ENCODE measurements around the gene TBC1D16. TPM values are rescaled to one million over a fixed set of nuclear protein-coding genes. Genes with fewer than 3 reads are reported as not detected.
"Not testable (repeated sequence)": the region's sequence is repeated elsewhere in the genome, so short reads cannot be mapped to it uniquely, and the experiment has no call there.

The TBC1D16 gene
- total RNA-seq, 1 experiment from 2014 or later = 20.3 TPM

- no peak for DNase-seq (ENCODE audit: low read depth)
Observed at GRCh38 chr17:80051681-80052080, 16.0 kb upstream of the TBC1D16 start.

DNA sequence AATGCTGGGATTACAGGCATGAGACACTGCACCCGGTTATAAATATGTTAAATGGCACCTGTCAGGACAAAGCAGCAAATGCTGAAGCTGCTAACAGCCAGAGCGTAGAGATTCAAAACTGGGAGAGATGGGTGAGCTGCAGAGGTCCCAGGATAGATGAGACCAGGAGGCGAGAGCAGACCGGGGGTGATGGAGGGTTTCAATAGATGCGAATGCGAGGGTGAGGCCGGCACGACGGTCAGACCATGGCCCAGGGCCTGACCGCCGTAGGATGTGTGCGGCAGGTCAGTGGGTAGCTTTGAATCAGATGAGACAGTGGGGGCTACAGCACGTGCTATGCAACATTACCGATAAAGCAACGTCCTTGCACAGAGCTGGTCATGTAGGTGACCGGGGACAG, 15.0 kb upstream of the TBC1D16 start:
- DNase-seq (ENCODE audit: low read depth) = no peak

DNA sequence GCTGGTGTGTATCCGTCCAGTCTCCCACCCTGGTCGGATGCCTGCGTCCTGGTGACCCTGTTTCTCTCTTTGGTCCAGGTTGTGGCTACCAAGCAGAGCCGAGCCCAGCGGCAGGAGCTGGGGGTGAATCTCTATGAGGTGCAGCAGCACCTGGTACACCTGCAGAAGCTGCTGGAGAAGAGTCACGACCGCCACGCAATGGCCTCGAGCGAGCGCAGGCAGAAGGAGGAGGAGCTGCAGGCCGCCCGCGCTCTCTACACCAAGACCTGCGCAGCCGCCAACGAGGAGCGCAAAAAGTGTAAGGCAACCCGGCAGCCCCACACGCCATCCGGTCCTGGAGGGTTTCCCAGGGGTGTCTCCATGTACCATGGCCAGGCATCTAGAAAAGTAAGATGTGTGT, 14.3 kb upstream of the TBC1D16 start:
- no peak for DNase-seq (ENCODE audit: low read depth)

GRCh38 chr17:80047176-80047575, 11.5 kb upstream of the TBC1D16 start:
- no peak for DNase-seq (ENCODE audit: low read depth)

- not testable (repeated sequence) for DNase-seq (ENCODE audit: low read depth)
Observed at GRCh38 chr17:80046709-80047108, 11.0 kb upstream of the TBC1D16 start.

DNA sequence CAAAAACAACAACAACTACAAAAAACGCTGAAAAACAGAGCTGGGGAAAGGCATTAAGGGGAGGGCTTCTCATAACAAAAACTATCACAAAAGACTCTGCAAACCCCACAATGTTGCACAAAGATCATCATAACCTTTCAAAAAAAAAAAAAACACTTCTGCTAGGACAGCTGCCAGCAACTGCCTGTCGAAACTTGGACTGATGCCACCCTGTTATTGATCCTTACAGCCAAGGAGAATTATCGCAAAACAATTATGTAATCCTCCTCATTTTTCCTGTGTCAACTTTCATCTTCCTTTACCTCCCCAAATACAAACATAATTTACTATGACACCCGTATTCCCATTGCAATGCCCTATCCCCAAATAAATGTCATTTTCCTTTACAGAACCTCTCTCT, 10.0 kb upstream of the TBC1D16 start:
- no peak for DNase-seq (ENCODE audit: low read depth)

GRCh38 chr17:80043963-80044362, 8.3 kb upstream of the TBC1D16 start:
- no peak for DNase-seq (ENCODE audit: low read depth)

DNA sequence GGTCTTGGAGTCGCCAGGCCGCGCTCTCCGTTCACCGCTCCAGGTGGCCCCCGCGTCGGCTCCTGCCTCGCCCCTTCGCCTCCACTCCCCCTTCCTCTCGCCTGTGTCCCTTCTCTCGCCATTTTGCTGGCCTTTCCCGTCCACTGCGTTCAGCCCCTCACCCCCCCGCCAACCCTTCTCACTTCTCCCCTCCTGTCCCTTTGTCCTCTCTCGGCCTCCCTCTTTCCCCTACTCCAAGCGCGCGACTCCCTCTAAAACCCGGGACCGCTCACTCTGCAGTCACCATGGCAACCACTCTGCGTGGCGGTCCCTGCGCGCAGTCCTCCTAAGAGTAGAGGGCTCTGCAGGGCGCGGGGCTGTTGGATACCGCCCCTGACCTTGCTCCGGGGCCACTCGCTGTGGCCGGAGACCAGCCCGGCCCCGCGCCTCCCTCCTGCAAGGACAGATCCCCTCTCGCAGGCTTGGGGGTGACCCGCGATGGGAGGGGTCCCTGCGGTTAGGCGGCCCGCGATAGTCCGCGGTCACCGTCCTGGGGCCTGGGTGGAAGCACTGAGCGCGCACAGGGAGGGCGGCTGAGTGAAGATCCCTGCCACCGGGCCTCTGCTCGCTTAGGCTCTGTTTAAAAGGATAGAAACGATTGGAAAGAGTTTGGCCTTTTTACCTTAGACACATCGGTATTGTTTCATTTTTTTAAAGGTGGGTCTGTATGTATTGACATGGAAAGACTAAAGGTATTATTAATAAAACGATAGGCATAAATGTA, 1.2 kb upstream of the TBC1D16 start:
- DNase-seq (ENCODE audit: low read depth) = peak; percentile 37

DNA sequence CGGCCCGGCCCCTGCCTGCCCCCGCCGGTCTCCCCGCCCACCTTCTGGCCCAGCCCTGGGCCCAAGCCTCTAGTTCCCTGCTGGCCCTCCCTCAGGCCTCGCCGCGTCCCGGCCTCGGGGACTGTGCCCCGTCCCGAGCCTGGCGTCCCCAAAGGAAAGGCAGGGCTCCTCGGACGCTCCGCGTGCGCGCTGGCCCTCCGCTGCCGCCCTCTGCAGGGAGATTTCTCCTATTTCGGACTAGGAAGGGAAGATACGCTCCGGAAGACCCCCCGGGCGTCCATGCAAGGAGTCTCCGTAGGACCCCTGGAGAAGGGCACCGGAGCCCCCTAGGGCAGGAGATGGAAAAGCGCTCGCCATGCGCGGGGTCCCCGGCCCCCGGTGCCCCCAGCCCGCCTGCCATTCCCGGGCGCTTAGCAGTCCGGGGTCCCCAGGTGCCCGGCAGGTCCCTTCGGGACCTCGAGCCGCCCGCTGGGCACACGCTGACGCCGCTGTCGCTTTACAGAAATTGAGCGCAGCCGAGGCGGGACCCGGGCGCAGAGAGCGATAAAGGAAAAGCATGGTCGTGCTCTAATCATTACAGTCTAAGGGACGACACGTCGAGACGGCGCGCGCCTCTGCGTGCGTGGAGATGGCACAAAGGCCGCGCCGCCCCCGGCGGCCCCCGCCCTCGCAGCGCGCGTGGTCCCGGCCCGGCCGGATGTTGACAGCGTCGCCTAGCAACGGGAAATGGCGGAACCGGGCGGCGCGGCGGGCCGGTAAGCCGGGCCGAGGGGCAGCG, 454 bp upstream of the TBC1D16 start, which contains the start of gene CCDC40:
CCDC40 (plus strand) TSS at position 706 of the 778 bp plus-strand sequence; CDS start at position 727, 21 bp downstream.
- DNase-seq (ENCODE audit: low read depth) = peak; percentile 80

- DNase-seq (ENCODE audit: low read depth) = peak; percentile 41
Observed at GRCh38 chr17:80034791-80035686, 633 bp downstream of the TBC1D16 start.

DNA sequence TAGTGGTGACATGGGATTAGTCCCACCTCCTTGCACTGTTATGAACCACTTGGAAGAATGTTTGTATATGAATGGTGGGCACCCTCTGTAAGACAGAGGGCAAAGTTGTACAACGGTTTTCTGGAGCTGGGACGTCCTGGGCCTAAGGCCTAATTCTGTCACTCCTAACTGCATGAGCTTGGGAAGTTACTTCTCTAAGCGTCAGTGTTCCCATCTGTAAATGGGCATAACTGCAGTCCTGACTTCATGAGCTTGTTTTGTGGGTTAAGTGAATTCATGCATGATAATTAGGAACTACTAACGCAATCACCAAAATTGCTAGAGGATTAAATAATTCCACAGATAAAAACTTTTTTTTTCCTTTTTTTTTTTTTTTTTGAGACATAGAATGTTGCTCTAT, 1.8 kb downstream of the TBC1D16 start:
- DNase-seq (ENCODE audit: low read depth) = no peak

GRCh38 chr17:80032614-80033171, 3.0 kb downstream of the TBC1D16 start:
- no peak for DNase-seq (ENCODE audit: low read depth)

GRCh38 chr17:80031691-80032430, 3.8 kb downstream of the TBC1D16 start:
- DNase-seq (ENCODE audit: low read depth) = no peak

DNA sequence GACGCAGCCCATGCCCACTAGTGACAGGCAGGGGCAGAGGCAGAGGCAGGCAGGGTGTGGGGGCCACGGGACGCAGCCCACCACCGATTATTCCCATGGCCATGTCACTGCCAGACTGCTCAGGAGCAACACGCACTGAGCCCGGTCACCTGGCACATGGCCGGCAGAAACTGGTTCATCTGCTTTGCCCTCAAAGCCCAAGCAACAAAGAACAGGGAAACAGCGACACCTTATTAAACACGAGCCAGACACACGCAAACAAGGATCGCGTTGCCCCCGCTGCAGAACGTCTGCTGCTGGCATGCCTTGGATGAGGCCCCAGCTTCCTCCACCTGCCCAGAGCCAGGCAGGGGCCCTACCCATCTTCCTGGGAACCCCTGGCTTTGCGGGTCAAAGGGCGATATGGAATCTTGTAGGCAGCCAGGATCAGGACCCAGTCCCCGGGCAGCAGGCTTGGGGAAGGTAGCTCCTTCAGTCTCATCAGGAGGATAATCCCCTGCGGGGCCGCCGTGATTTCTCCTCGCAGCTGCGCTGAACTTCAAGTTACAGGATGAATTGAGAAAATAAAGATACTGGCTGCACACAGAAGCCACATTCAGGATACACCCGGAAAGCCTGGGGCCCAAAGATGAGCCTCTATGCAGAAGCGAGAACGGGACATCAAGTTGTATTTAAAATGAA, 4.8 kb downstream of the TBC1D16 start:
- no peak for DNase-seq (ENCODE audit: low read depth)

GRCh38 chr17:80029258-80029974, 6.3 kb downstream of the TBC1D16 start:
- DNase-seq (ENCODE audit: low read depth) = peak; percentile 71

GRCh38 chr17:80028030-80028429, 7.6 kb downstream of the TBC1D16 start:
- DNase-seq (ENCODE audit: low read depth) = no peak

- no peak for DNase-seq (ENCODE audit: low read depth)
Observed at GRCh38 chr17:80027043-80027435, 8.6 kb downstream of the TBC1D16 start.

DNA sequence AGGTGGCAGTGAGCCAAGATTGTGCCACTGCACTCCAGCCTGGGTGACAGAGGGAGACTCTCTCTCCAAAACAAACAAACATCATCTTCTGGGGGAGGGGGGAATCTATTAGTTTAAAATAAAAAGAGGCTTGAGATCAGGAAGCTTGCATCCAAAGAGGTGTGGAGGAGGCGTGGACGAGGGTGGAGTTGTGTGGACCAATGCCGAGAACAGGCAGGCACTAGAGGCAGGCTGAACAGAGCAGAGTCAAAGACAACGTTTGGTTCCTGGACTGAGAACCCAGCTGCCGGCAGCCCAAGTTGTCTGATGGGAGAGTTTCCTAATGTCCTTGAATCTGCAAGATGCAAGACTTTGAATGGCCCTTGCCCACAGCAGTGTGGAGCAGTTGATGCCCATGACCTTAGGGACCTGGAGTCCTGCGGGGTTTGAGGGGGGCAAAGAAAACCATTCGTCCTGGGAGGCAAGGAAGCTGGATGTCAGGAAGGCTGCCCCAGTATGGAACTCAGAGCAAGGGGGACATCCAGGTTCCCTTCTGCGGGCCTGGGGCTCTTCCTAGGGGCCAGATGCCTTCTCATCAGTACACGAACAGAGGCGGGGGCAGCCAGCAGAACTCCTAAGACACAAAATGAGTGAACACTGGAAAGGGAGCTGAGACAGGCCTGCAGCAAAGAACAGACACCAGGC, 9.2 kb downstream of the TBC1D16 start:
- DNase-seq (ENCODE audit: low read depth) = no peak

- DNase-seq (ENCODE audit: low read depth) = no peak
Observed at GRCh38 chr17:80025796-80026195, 9.9 kb downstream of the TBC1D16 start.

Data from Daoy (cell line).